H4 (cell line): ENCODE measurements around the gene CYB561A3. TPM values are rescaled to one million over a fixed set of nuclear protein-coding genes. Genes with fewer than 3 reads are reported as not detected.

Experiments used
- DNase-seq: peaks from one replicate; pipeline ENCODE4 v3.0.0-alpha.2; 2015; ENCODE audit warnings: low spot score
- total RNA-seq: library from RNA; depleted of rRNA; stranded (reverse); fragments of >200 nt; shearing (Covaris generic); gene quantifications from 2 replicates; pipeline ENCODE4 v1.2.3, GENCODE V29; 2014; rRNA removed

Gene CYB561A3
- total RNA-seq, 1 experiment from 2014 or later, result 41.8 TPM

DNA sequence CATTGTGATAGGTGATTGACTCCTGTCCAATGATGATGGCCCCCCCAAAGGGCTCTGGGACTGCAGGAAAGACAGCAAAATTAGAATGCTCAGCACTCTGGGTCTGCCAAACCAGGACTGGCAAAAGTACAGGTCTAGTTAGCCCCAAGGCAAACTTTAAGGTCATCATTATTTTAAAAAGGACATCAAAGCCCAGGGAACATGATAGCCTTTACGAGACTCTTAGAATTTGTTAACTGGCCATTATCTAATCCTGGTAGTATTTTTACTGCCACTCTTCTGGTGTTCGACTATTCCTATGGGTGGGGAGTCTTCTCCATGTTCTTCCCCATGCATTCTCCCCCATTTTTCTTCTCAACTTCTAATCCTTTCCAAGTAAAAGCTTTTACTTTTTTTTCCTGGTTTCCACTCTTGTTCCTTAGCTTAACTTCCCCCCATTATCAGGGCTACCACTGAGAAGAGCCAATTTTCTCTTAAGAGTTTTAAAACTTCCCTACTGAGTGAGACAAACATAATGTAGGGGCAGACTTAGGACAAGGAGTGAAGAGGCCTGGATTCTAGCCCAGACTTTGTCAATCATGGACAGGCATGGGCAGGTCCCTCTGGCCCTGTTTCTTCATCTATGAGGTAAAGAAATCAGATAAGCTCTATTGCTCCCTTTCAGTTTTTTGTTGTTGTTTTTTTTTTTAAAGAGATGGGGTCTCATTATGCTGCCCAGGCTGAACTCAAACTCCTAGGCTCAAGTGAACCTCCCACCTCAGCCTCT, 35.9 kb downstream of the CYB561A3 start:
- no peak for DNase-seq

DNA sequence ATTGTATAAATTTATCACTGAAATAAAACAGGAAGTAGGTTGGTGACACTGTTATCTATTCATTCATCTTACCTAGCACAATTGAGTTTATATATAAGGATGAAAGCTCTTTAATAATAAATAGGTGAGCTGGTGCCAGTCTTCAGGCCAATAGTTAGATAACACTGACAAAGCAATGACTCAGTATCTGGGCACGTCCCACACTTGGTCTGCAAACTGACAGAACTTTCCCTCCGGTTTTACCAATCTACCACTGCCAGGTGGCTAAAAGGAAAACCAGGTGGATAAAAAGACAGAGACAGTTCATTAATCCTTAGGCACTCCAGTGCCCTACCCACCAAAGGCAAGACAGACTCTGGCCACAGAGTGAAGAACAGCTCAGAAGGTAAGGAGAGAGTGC, 46.4 kb downstream of the CYB561A3 start:
- no peak for DNase-seq

DNA sequence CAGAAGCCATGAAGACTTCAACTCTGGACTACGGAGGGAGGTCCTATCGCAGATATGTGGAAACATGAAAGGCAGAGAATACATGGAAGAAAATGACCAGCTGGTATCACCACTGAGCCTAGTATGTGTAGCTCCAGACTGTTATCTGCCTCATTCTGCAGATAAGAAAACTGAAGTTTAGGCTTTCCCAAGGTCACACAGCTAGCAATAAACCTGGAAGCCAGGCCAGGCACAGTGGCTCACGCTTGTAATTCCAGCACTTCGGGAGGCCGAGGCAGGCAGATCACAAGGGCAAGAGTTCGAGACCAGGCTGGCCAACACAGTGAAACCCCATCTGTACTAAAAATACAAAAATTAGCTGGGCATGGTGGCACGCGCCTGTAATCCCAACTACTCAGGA, 50.9 kb downstream of the CYB561A3 start:
- DNase-seq, result no peak

GRCh38 chr11:61309739-61310138, 51.9 kb downstream of the CYB561A3 start:
- DNase-seq, result no peak

DNA sequence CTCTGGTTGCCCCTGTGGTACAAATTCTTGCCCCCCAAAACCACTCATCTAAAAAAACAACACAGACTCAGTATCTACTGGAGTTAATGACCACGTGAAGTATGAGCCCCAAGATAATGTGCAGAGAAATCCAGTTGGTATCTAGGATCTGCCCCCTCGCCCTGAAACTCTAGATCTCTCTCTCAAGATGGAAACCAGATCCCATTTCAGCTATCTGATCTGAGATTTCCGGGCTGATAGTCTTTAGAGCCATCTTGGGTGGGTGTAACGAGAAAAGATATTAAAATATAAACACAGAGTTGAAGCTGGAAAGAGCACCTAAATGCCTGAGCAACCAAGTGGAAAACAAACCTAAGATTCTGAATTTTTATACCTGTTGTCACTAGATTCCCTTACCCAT, 52.5 kb downstream of the CYB561A3 start:
- no peak for DNase-seq

DNA sequence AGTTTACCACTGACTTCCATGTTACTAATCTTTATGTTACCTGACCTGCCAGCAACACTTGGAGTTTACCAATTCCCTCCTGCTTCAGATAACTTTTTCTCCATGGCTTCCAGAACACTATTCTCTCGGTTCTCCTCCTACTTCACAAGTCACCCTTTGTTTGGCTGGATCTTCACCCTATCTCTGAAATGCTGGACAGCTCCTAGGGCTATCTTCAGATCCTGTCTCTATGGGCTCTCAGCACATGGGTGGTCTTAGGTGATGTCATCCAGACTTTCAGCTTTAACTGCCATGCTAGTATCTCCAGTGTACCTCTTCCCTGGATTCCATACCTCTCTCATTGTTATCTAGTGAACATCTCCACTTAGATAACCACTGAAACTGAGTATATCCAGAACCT, 54.3 kb downstream of the CYB561A3 start:
- no peak for DNase-seq

DNA sequence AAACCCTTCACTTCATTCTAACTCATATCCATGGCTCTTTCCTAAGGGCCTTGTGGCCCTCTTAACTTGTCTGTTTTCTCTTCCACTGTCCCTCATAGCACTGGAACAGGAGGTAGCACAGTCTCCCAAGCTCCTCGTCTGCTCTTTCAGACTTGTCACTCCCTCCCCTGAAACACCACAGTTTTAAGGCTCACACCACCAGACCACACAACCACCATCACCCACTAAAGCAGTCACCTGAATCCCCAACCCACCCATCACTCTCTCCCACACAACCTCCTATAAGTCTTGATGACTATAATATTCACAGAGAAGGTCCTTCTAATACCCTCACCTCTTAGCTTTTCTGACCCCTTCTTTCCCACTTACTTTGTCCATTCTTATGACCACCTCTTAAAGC, 55.5 kb downstream of the CYB561A3 start:
- DNase-seq, result no peak

GRCh38 chr11:61305417-61305816, 56.3 kb downstream of the CYB561A3 start:
- DNase-seq, result no peak

GRCh38 chr11:61303725-61304124, 58.0 kb downstream of the CYB561A3 start:
- DNase-seq, result no peak

- DNase-seq, result no peak
These were observed 59.1 kb downstream of the CYB561A3 start for GRCh38 chr11:61302550-61302949.

Other genes starting within 250 kb of the CYB561A3 start
- gene VPS37C, start 200.5 kb downstream of the CYB561A3 start, total RNA-seq, result 4.6 and 9.4 TPM in 2 replicates
- not detected in 2 replicates for gene PGA3, start 158.4 kb downstream of the CYB561A3 start, total RNA-seq
- gene PGA4, start 139.5 kb downstream of the CYB561A3 start, total RNA-seq, result not detected in 2 replicates
- gene PGA5, start 120.7 kb downstream of the CYB561A3 start, total RNA-seq, result not detected in 2 replicates
- gene VWCE, start 66.6 kb downstream of the CYB561A3 start, total RNA-seq, result 0.35 TPM in 1 of 2 replicates, not detected in the other
- 119 and 145 TPM in 2 replicates for gene DDB1, start 28.8 kb downstream of the CYB561A3 start, total RNA-seq
- gene TKFC, start 28.7 kb downstream of the CYB561A3 start, total RNA-seq, result 15.1 and 17.0 TPM in 2 replicates
- 48.5 and 62.5 TPM in 2 replicates for gene TMEM138, start 492 bp upstream of the CYB561A3 start, total RNA-seq
- gene TMEM216, start 30.7 kb upstream of the CYB561A3 start, total RNA-seq, result 0.08 TPM in 1 of 2 replicates, not detected in the other
- 21.0 and 31.8 TPM in 2 replicates for gene CPSF7, start 68.1 kb upstream of the CYB561A3 start, total RNA-seq
- 56.5 and 67.8 TPM in 2 replicates for gene SDHAF2, start 68.2 kb upstream of the CYB561A3 start, total RNA-seq
- not detected in 2 replicates for gene LRRC10B, start 146.9 kb upstream of the CYB561A3 start, total RNA-seq
- gene SYT7, start 219.2 kb upstream of the CYB561A3 start, total RNA-seq, result 1.9 and 10.8 TPM in 2 replicates